ENCODE data around the gene COPRS. TPM values are rescaled to one million over a fixed set of nuclear protein-coding genes. Genes with fewer than 3 reads are reported as not detected.

COPRS gene
- total RNA-seq, 1 experiment from 2014 or later = 69.0 TPM

- no peak for DNase-seq
- Histone ChIP-seq H3K4me3 (ENCODE audit: insufficient read depth, low read depth, low read length) (no peak overlapping the region), H3K27me3 (ENCODE audit: control insufficient read depth, insufficient read depth, low read length) (no peaks in the 10 kb centered on the region), H3K36me3 (replicated peaks; ENCODE audit: control insufficient read depth, insufficient read depth, low read length) (no peaks in the 10 kb centered on the region)
Observed at GRCh38 chr17:31806921-31807320, 52.1 kb downstream of the COPRS start.

- Histone ChIP-seq H3K36me3 (replicated peaks; ENCODE audit: control insufficient read depth, insufficient read depth, low read length) (no peaks in the 10 kb centered on the region), H3K27me3 (ENCODE audit: control insufficient read depth, insufficient read depth, low read length) (no peaks in the 10 kb centered on the region), H3K4me3 (ENCODE audit: insufficient read depth, low read depth, low read length) (no peak overlapping the region)
- DNase-seq = no peak
Observed at GRCh38 chr17:31803494-31804213, 55.4 kb downstream of the COPRS start.

DNA sequence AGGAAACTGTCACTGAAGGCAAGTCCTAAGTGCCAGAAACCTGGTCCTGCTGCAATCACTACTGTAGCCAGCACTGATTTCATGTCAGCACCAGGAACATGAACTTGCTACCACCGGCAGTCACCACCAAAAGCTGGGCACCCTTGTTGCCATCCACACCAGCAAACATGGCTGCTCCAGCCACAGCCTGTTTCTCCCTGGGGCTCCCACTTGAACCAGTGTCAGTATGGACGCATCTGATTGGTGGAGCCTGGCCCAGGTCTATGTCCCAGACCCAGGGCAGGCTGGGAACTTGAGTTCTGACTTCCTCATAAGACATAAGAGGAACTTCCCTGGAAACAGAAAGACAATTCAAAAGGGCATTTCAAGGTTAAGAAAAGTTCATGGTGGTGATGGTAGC is 56.5 kb downstream of the COPRS start:
- Histone ChIP-seq H3K36me3 (replicated peaks; ENCODE audit: control insufficient read depth, insufficient read depth, low read length) (no peaks in the 10 kb centered on the region), H3K4me3 (ENCODE audit: insufficient read depth, low read depth, low read length) (no peak overlapping the region), H3K27me3 (ENCODE audit: control insufficient read depth, insufficient read depth, low read length) (no peaks in the 10 kb centered on the region)
- no peak for DNase-seq

Other genes starting within 250 kb of the COPRS start
- gene UTP6, start 42.5 kb upstream of the COPRS start, total RNA-seq (2014; rRNA removed; shearing (Covaris generic)) = 50.3 and 73.6 TPM in 2 replicates
- gene SUZ12, start 77.8 kb upstream of the COPRS start, total RNA-seq (2014; rRNA removed; shearing (Covaris generic)) = 20.0 and 26.5 TPM in 2 replicates
- gene LRRC37B, start 148.1 kb upstream of the COPRS start, total RNA-seq (2014; rRNA removed; shearing (Covaris generic)) = 10.8 and 22.8 TPM in 2 replicates

Data from H7 (cell line).